Osteoblast (primary cell): ENCODE measurements around the gene P2RY6. TPM values are rescaled to one million over a fixed set of nuclear protein-coding genes. Genes with fewer than 3 reads are reported as not detected.

ENCODE experiments used
- DNase-seq: peaks from one replicate; pipeline ENCODE4 v3.0.0; 2011; ENCODE audit warnings: low spot score, mixed read lengths; ENCODE audit not compliant: insufficient read length; ENCODE audit errors: missing footprints
- H2AFZ ChIP-seq: 2 replicates; pipeline ENCODE4 v1.6.0; 2011; ENCODE audit warnings: mild to moderate bottlenecking, low read length
- H3K27ac ChIP-seq: 2 replicates; pipeline ENCODE4 v1.5.1; 2011; ENCODE audit warnings: mild to moderate bottlenecking, low read depth, low read length, moderate library complexity
- H3K27me3 ChIP-seq: 2 replicates; pipeline ENCODE4 v1.6.0; 2012; ENCODE audit warnings: mild to moderate bottlenecking, control low read depth, inconsistent platforms, low read length, moderate library complexity; ENCODE audit not compliant: insufficient read depth
- H3K36me3 ChIP-seq: 2 replicates; pipeline ENCODE4 v1.5.1; 2011; ENCODE audit warnings: mild to moderate bottlenecking, low read length, control low read depth, moderate library complexity; ENCODE audit not compliant: insufficient read depth
- H3K4me1 ChIP-seq: 2 replicates; pipeline ENCODE4 v1.5.1; 2011; ENCODE audit warnings: mild to moderate bottlenecking, low read length, control low read depth, moderate library complexity; ENCODE audit not compliant: insufficient read depth
- H3K4me2 ChIP-seq: 2 replicates; pipeline ENCODE4 v1.6.0; 2011; ENCODE audit warnings: mild to moderate bottlenecking, low read length; ENCODE audit not compliant: insufficient read depth
- H3K4me3 ChIP-seq: fragments of 200-600 bp; sonication (generic); 3 replicates; pipeline ENCODE4 v1.5.1; 2012; ENCODE audit warnings: mild to moderate bottlenecking, low read length, inconsistent platforms; ENCODE audit not compliant: insufficient read depth
- H3K79me2 ChIP-seq: 2 replicates; pipeline ENCODE4 v1.6.0; 2012; ENCODE audit warnings: mild to moderate bottlenecking, low read length, control low read depth, inconsistent platforms; ENCODE audit not compliant: insufficient read depth
- H3K9me3 ChIP-seq: 2 replicates; pipeline ENCODE4 v1.5.1; 2011; ENCODE audit warnings: low read depth, low read length, control low read depth
- H4K20me1 ChIP-seq: 2 replicates; pipeline ENCODE4 v1.6.0; 2012; ENCODE audit warnings: mild to moderate bottlenecking, low read length, control low read depth; ENCODE audit not compliant: insufficient read depth
- total RNA-seq: library from RNA; depleted of rRNA; stranded (reverse); fragments of >200 nt; gene quantifications from 2 replicates; pipeline ENCODE4 v1.2.3, GENCODE V29; 2012
- TF ChIP-seq, protein P1 (sequence below): IDR thresholded peaks from 2 replicates; pipeline ENCODE4 v1.5.1; 2011; ENCODE audit warnings: mild to moderate bottlenecking, low read depth, low read length, moderate library complexity; ENCODE audit errors: extremely low read depth

The P2RY6 gene
- total RNA-seq, 1 donor, result 0.72 TPM

DNA sequence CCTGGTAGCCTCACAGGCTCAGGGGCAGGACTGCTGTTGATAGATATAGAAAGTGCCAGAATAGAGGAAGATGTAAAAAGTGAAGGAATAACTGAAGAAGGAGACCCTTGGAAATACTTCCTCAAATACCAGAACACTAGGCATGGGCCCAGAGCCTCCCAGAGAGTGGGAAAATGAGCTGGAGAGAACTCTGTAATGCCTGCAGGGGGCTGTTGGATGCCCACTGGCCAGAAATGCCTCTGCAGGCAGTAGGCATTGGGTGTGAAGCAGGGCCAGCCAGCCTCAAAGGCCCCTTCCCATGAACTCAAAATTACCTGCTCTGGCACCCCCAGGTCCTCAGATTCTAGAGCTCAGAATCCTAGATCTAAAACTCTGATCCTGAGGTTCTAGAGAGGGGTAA, 38.9 kb upstream of the P2RY6 start:
- Histone ChIP-seq H3K27me3 (no peaks in the 10 kb centered on the region), H3K36me3 (no peaks in the 10 kb centered on the region), H3K4me3 (no peak overlapping the region), H3K27ac (no peak overlapping the region), H4K20me1 (no peaks in the 10 kb centered on the region), H3K79me2 (no peaks in the 10 kb centered on the region), H3K9me3 (no peaks in the 10 kb centered on the region), H2AFZ (no peak overlapping the region), H3K4me1 (peaks cover 13% of the 10 kb centered on the region), H3K4me2 (no peak overlapping the region)
- TF ChIP-seq, protein P1, sequence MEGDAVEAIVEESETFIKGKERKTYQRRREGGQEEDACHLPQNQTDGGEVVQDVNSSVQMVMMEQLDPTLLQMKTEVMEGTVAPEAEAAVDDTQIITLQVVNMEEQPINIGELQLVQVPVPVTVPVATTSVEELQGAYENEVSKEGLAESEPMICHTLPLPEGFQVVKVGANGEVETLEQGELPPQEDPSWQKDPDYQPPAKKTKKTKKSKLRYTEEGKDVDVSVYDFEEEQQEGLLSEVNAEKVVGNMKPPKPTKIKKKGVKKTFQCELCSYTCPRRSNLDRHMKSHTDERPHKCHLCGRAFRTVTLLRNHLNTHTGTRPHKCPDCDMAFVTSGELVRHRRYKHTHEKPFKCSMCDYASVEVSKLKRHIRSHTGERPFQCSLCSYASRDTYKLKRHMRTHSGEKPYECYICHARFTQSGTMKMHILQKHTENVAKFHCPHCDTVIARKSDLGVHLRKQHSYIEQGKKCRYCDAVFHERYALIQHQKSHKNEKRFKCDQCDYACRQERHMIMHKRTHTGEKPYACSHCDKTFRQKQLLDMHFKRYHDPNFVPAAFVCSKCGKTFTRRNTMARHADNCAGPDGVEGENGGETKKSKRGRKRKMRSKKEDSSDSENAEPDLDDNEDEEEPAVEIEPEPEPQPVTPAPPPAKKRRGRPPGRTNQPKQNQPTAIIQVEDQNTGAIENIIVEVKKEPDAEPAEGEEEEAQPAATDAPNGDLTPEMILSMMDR, result no peak
- DNase-seq, result no peak

DNA sequence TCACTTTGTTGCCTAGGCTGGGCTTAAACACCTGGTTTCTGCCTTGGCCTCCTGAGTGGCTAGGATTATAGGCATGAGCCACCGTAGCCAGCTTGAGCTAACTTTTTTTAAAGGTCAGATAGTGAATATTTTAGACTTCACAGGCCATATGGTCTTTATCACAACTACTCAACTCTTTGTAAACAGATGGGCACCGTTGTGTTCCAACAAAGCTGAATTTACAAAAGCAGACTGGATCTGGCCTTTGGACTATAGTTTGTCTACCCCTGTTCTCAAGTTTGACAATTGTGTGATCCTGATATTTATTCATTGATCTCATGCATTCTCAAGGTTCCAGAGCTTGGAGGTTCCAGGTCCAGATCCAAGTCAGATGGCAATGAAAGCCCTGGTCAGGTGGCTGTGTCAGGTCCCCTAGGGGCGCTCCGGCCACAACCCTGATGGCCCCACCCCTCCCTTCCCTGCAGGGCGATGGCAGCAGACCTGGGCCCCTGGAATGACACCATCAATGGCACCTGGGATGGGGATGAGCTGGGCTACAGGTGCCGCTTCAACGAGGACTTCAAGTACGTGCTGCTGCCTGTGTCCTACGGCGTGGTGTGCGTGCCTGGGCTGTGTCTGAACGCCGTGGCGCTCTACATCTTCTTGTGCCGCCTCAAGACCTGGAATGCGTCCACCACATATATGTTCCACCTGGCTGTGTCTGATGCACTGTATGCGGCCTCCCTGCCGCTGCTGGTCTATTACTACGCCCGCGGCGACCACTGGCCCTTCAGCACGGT, 38.3 kb upstream of the P2RY6 start:
- Histone ChIP-seq H3K27ac (no peak overlapping the region), H2AFZ (no peak overlapping the region), H3K4me3 (no peak overlapping the region), H3K4me2 (no peak overlapping the region), H3K79me2 (no peaks in the 10 kb centered on the region), H3K4me1 (peaks cover 13% of the 10 kb centered on the region), H3K36me3 (no peaks in the 10 kb centered on the region), H3K9me3 (no peaks in the 10 kb centered on the region), H4K20me1 (no peaks in the 10 kb centered on the region), H3K27me3 (no peaks in the 10 kb centered on the region)
- DNase-seq, result no peak
- TF ChIP-seq, protein P1, result no peak

DNA sequence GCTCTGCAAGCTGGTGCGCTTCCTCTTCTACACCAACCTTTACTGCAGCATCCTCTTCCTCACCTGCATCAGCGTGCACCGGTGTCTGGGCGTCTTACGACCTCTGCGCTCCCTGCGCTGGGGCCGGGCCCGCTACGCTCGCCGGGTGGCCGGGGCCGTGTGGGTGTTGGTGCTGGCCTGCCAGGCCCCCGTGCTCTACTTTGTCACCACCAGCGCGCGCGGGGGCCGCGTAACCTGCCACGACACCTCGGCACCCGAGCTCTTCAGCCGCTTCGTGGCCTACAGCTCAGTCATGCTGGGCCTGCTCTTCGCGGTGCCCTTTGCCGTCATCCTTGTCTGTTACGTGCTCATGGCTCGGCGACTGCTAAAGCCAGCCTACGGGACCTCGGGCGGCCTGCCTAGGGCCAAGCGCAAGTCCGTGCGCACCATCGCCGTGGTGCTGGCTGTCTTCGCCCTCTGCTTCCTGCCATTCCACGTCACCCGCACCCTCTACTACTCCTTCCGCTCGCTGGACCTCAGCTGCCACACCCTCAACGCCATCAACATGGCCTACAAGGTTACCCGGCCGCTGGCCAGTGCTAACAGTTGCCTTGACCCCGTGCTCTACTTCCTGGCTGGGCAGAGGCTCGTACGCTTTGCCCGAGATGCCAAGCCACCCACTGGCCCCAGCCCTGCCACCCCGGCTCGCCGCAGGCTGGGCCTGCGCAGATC, 37.5 kb upstream of the P2RY6 start:
- Histone ChIP-seq H2AFZ (no peak overlapping the region), H3K27ac (no peak overlapping the region), H4K20me1 (no peaks in the 10 kb centered on the region), H3K27me3 (no peaks in the 10 kb centered on the region), H3K9me3 (no peaks in the 10 kb centered on the region), H3K36me3 (no peaks in the 10 kb centered on the region), H3K4me2 (no peak overlapping the region), H3K4me1 (peaks cover 13% of the 10 kb centered on the region), H3K4me3 (no peak overlapping the region), H3K79me2 (no peaks in the 10 kb centered on the region)
- TF ChIP-seq, protein P1, result no peak
- no peak for DNase-seq

DNA sequence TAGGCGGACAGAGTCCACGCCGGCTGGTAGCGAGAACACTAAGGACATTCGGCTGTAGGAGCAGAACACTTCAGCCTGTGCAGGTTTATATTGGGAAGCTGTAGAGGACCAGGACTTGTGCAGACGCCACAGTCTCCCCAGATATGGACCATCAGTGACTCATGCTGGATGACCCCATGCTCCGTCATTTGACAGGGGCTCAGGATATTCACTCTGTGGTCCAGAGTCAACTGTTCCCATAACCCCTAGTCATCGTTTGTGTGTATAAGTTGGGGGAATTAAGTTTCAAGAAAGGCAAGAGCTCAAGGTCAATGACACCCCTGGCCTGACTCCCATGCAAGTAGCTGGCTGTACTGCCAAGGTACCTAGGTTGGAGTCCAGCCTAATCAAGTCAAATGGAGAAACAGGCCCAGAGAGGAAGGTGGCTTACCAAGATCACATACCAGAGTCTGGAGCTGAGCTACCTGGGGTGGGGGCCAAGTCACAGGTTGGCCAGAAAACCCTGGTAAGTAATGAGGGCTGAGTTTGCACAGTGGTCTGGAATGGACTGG, 36.8 kb upstream of the P2RY6 start:
- DNase-seq, result no peak
- TF ChIP-seq, protein P1, result no peak

More for the DNA sequence above, 36.8 kb upstream of the P2RY6 start:
- Histone ChIP-seq H3K4me2 (no peak overlapping the region), H2AFZ (no peak overlapping the region), H3K79me2 (no peaks in the 10 kb centered on the region), H3K36me3 (no peaks in the 10 kb centered on the region), H4K20me1 (no peaks in the 10 kb centered on the region), H3K4me1 (peaks cover 20% of the 10 kb centered on the region), H3K27ac (no peak overlapping the region), H3K27me3 (no peaks in the 10 kb centered on the region), H3K4me3 (no peak overlapping the region), H3K9me3 (no peaks in the 10 kb centered on the region)
